ENCODE results near the gene PLCE1. TPM values are rescaled to one million over a fixed set of nuclear protein-coding genes. Genes with fewer than 3 reads are reported as not detected.

PLCE1 gene
- polyA plus RNA-seq, 3 donors, result 29.9 to 34.6 (median 32.3) TPM

GRCh38 chr10:94011296-94011695 lies 17.6 kb downstream of the PLCE1 start:
- no peak for DNase-seq (ENCODE audit: extremely low read depth in 1 of 11, low read depth in 9 of 11, low spot score in 4 of 11)

DNA sequence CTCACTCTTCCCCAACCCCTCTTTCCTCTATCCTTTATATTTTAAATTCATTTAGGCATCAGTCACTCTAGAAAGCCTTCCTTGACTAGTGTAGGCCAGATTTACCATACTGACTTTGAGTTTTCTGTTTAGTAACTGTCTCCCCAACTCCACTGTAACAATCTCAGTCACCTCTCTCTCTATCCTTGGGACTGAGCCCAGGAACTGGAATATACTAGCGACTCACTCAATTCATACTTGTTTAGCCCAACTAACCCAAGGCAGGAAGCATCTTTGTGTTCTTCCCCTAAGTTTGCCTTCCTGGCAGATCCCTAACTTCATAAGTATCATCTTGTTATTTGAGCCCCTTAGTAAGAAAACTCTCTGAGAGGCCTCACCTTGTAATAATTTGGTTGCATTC lies 19.1 kb downstream of the PLCE1 start:
- DNase-seq (ENCODE audit: extremely low read depth in 1 of 11, low read depth in 9 of 11, low spot score in 4 of 11), result no peak

DNA sequence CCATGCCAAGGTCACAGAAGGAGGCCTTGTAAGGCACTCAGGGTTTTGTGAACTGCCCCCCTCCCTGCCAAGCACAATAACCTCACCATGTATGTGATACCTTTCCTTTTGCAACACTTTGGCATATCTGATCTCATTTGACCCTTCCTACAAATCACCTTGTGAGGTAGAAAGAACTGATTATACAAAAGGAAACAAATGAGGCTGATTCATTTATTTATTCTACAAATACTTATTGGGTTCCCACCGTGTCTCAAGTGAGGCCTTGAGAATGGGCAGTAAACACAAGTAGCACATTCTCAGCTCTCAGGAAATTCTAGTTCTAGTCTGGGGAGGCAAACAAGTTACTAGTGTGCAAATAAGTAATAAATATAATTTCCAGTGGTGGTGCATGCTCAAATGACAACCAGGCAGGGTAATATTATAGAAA lies 19.6 kb downstream of the PLCE1 start:
- no peak for DNase-seq (ENCODE audit: extremely low read depth in 1 of 11, low read depth in 9 of 11, low spot score in 4 of 11)

DNA sequence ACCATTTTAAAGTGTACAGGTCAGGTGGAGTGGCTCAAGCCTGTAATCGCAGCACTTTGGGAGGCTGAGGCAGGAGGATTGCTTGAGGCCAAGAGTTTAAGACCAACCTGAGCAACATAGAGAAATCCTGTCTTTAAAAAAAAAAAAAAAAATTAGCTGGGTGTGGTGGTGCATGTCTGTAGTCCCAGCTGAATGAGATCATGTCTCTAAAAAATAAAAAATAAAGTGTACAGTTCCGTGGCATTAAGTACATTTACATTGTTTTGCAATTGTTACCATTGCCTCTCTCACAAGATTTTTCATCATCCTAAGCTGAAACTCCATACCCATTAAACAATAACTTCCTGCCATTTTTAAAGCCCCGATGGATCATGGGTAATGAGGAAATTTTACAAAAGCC lies 20.6 kb downstream of the PLCE1 start:
- no peak for DNase-seq (ENCODE audit: extremely low read depth in 1 of 11, low read depth in 9 of 11, low spot score in 4 of 11)

DNA sequence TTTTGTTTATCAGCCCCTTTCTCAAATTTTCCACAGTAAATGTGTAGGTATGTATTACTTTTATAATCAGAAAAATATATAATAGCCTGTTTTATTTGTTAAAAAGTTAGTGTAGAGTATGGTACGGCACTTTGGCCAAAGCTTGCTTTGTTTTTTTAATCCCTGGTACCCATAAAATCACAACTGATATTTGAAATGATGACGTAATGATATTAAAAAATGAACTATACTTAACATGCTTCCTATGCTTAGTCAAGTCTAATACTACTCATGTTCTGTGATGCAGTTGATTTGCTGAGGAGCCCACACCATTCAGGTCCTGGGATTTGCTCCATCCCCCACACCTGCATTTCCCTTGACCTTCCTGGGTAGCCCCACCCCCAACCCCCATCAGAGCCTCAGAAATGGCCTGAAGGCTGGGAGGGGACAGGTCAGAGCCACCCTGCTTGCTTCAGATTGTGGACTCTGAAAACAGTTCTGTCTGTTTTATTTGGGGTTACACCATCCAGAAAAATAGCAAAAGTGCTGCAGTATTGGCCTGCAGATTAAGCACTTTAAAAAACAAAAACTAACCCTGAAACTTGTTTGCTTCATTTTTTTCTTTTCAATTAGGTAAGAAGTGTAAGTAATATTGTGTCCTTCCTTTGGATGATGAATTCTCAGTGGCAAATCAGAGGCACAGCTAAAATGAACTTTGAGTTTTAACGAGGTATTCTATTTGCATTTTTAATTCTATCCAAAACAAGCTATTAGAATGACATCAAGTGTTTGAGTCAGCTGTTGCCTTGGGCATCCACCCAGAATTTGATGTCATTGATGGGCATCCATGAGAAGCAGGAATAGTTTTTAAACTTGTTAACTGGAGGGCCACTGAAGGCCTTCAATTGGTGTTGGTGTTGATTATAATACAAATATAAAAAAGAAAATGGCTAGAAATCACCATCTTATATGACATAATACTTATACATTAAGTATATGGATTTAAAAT lies 23.3 kb downstream of the PLCE1 start:
- DNase-seq (ENCODE audit: extremely low read depth in 1 of 11, low read depth in 9 of 11, low spot score in 4 of 11), result no peak

DNA sequence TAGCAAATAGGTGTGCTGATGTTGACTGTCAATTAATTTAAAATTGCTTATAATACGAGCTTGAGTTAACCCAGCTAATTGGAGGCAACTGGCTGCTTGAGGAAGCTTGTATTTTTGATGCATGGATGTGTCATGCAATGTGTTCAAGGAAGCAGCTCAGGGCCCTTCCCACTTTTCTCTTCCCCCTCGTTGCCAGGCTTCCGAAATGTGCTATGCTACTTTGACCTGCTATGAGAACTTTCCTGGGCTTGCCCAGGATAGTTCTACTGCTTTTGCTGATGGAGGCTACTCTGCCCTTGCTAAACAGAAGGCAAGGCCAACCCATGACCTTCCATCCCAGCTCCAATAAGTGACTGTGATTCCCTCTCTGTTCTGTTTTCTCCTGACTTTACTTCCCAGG lies 24.4 kb downstream of the PLCE1 start:
- no peak for DNase-seq (ENCODE audit: extremely low read depth in 1 of 11, low read depth in 9 of 11, low spot score in 4 of 11)

GRCh38 chr10:94023906-94024305 lies 30.2 kb downstream of the PLCE1 start:
- peak in 1 of 11 donors; percentile 36 for DNase-seq (ENCODE audit: extremely low read depth in 1 of 11, low read depth in 9 of 11, low spot score in 4 of 11)

DNA sequence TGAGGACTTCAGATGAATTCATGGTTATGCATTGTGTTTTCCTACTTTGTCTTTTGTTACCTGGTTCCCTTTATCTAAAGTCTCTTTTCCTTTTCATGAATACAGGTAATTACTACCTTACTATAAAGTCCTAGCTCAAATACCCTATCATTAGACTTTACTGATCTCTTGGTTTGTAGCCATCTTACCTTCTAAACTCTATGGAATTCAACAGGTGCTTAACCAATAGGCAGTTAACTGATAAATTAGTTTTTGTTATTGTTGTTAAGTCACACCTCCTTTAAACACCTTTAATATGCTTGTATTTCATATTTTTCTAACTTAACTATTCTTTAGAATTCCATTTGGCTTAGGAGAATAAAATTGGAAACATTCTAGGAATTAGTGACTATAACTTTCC lies 30.7 kb downstream of the PLCE1 start:
- no peak for DNase-seq (ENCODE audit: extremely low read depth in 1 of 11, low read depth in 9 of 11, low spot score in 4 of 11)

DNA sequence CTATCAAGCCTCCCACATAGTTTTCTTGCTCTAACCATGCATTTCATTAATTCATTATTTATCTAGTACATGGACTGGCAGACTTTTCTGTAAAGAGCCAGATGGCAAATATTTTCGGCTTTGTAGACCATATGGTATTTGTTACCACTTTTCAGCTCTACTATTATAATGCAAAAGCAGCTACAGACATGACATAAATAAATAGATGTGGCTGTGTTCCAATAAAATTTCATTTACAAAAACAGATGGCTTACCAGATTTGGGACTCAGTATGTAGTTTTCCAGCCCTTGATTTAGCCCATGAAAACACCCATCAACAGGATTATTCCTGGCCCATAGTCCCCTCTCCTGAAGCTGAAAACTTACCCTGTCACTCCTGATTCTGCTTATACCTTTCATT lies 32.1 kb downstream of the PLCE1 start:
- DNase-seq (ENCODE audit: extremely low read depth in 1 of 11, low read depth in 9 of 11, low spot score in 4 of 11), result no peak

- DNase-seq (ENCODE audit: extremely low read depth in 1 of 11, low read depth in 9 of 11, low spot score in 4 of 11), result no peak
Observed at GRCh38 chr10:94027197-94027596, 33.5 kb downstream of the PLCE1 start.

- no peak for DNase-seq (ENCODE audit: extremely low read depth in 1 of 11, low read depth in 9 of 11, low spot score in 4 of 11)
Observed at GRCh38 chr10:94029955-94030354, 36.2 kb downstream of the PLCE1 start.

- DNase-seq (ENCODE audit: extremely low read depth in 1 of 11, low read depth in 9 of 11, low spot score in 4 of 11), result peak in 8 of 11 donors; percentile 9 to 49 (median 23)
Observed at GRCh38 chr10:94035982-94036765, 42.4 kb downstream of the PLCE1 start.

DNA sequence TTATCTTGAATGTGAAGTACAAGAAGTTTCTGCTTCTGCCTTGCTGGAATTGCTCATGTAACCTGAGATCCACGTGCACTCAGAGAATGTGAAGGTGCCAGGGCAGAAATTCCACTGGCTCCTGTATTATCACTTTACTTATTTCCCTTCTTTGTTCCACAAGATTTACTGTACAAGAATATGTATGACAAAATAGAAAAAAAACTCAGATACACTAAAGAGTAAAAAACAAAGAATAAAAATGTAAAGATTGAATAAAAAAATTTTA lies 43.0 kb downstream of the PLCE1 start:
- peak in 5 of 11 donors; percentile 9 to 25 (median 22) for DNase-seq (ENCODE audit: extremely low read depth in 1 of 11, low read depth in 9 of 11, low spot score in 4 of 11)

GRCh38 chr10:94037286-94037685 lies 43.6 kb downstream of the PLCE1 start:
- no peak for DNase-seq (ENCODE audit: extremely low read depth in 1 of 11, low read depth in 9 of 11, low spot score in 4 of 11)

- peak in 1 of 11 donors; percentile 12 for DNase-seq (ENCODE audit: extremely low read depth in 1 of 11, low read depth in 9 of 11, low spot score in 4 of 11)
Observed at GRCh38 chr10:94038024-94038423, 44.3 kb downstream of the PLCE1 start.

DNA sequence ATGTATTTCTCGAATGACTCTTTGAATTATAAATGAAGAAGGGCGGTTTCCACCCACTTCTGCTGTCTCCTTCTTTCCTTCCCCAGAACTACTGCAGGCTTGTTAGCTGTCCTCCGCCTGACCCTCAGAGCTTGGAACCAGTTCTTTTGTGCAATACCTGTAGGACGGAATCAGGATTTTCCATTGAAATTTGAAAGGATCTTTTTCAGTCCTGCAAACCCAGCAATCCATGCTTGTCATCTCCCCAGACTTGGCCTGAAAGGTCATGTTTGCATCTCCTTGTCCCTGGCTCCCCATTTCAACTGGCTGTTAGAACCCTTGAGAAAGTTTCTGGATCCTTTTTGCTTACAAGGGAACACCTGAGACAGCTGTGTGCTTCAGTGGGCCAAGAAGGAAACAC lies 47.5 kb downstream of the PLCE1 start:
- DNase-seq (ENCODE audit: extremely low read depth in 1 of 11, low read depth in 9 of 11, low spot score in 4 of 11), result no peak

DNA sequence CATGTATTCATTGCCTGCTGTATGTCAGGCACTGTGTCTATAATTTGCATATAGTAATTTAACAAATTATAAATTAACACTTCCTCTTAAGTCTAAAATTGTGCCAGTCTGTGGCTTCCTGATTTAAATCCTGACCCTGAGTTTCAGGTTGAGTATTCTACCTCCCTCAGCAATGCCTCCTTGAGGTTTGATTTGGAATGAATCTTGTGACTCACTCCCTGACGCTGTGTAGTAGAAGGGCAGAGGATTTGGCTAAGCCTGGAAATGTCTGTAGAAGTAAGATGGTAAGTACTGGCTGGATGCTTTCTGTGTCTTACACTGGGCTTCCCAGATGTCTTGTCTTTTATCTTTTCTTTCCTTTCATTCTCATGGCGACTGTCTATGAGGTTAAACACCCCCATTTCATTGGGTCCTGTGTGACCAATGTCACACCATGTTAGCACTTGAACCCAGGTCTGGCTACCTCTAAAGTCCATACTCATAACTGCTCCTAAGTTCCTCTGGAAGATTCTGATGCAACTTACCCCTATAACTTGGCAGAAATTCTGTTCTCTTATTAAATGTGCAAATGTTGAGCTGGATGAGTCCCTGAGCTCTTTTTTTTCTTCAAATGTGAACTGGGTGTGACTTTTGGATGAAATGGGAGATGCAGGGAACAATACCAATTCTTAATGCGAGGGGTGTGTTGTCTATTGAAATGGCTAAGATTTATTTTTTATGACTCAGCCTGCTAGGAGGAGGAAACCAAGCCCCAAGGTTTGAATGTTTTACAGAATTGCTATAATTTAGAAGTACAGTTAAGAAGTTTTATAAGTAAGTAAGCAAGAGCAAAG lies 48.5 kb downstream of the PLCE1 start:
- no peak for DNase-seq (ENCODE audit: extremely low read depth in 1 of 11, low read depth in 9 of 11, low spot score in 4 of 11)

- no peak for DNase-seq (ENCODE audit: extremely low read depth in 1 of 11, low read depth in 9 of 11, low spot score in 4 of 11)
Observed at GRCh38 chr10:94042834-94043175, 49.1 kb downstream of the PLCE1 start.

Measured in renal cortex interstitium (tissue), 11 donors.